Keratinocyte (primary cell): ENCODE measurements around the gene TMEM190. TPM values are rescaled to one million over a fixed set of nuclear protein-coding genes. Genes with fewer than 3 reads are reported as not detected.

Source experiments
- DNase-seq: peaks from one replicate; pipeline ENCODE4 v3.0.0-alpha.2; 2011; ENCODE audit warnings: low read depth, missing footprints, low spot score
- FAIRE-seq: peaks from 2 replicates; lab custom pipeline; 2011; peaks lifted over from hg19 to GRCh38; lab: Jason Lieb, UNC
- H2AFZ ChIP-seq: 2 replicates; pipeline ENCODE4 v1.6.0; 2012; ENCODE audit warnings: low read length, control low read depth, inconsistent platforms; ENCODE audit not compliant: control insufficient read depth
- H3K27ac ChIP-seq: 2 replicates; pipeline ENCODE4 v1.5.1; 2011; ENCODE audit warnings: low read length; ENCODE audit not compliant: control insufficient read depth, insufficient read depth
- H3K27me3 ChIP-seq: 3 replicates; pipeline ENCODE4 v1.6.0; 2011; ENCODE audit warnings: low read length; ENCODE audit not compliant: control insufficient read depth, insufficient read depth; ENCODE audit errors: extremely low read depth
- H3K36me3 ChIP-seq, 2 experiments: 2 replicates in 1 of 2; 3 replicates in 1 of 2; pipeline ENCODE4 v1.5.1; 2011; ENCODE audit warnings: low read length in 2 of 2, mild to moderate bottlenecking in 1 of 2; ENCODE audit not compliant: control insufficient read depth in 2 of 2, insufficient read depth in 2 of 2; ENCODE audit errors: extremely low read depth in 1 of 2
- H3K4me1 ChIP-seq: 3 replicates; pipeline ENCODE4 v1.5.1; 2011; ENCODE audit warnings: low read length; ENCODE audit not compliant: control insufficient read depth, insufficient read depth; ENCODE audit errors: extremely low read depth
- H3K4me2 ChIP-seq: 3 replicates; pipeline ENCODE4 v1.6.0; 2011; ENCODE audit warnings: low read depth, low read length; ENCODE audit not compliant: control insufficient read depth, insufficient read depth; ENCODE audit errors: extremely low read depth
- H3K4me3 ChIP-seq, 3 experiments: fragments of 200-600 bp in 1 of 3; sonication (generic) in 1 of 3; 2 replicates in 2 of 3; 3 replicates in 1 of 3; pipeline ENCODE4 v1.5.1; 2011 to 2016; ENCODE audit warnings: low read length in 3 of 3, mild to moderate bottlenecking in 3 of 3, control low read depth in 2 of 3, inconsistent platforms in 1 of 3, low read depth in 1 of 3, mixed read lengths in 1 of 3, mixed run types in 1 of 3, moderate library complexity in 1 of 3; ENCODE audit not compliant: control insufficient read depth in 2 of 3, insufficient read depth in 2 of 3; ENCODE audit errors: extremely low read depth in 1 of 3
- H3K79me2 ChIP-seq: 2 replicates; pipeline ENCODE4 v1.6.0; 2012; ENCODE audit warnings: low read length; ENCODE audit not compliant: control insufficient read depth, insufficient read depth
- H3K9ac ChIP-seq: 3 replicates; pipeline ENCODE4 v1.6.0; 2011; ENCODE audit warnings: low read length; ENCODE audit not compliant: control insufficient read depth, insufficient read depth; ENCODE audit errors: extremely low read depth
- H3K9me1 ChIP-seq: 3 replicates; pipeline ENCODE4 v1.6.0; 2011; ENCODE audit warnings: low read length; ENCODE audit not compliant: control insufficient read depth, insufficient read depth; ENCODE audit errors: extremely low read depth
- H3K9me3 ChIP-seq: 2 replicates; pipeline ENCODE4 v1.5.1; 2012; ENCODE audit warnings: low read depth, low read length; ENCODE audit not compliant: control insufficient read depth
- H4K20me1 ChIP-seq: 3 replicates; pipeline ENCODE4 v1.6.0; 2011; ENCODE audit warnings: low read length; ENCODE audit not compliant: control insufficient read depth, insufficient read depth; ENCODE audit errors: extremely low read depth
- EZH2 ChIP-seq: IDR thresholded peaks from one replicate; pipeline ENCODE4 v1.6.1; 2012; ENCODE audit warnings: inconsistent platforms, mild to moderate bottlenecking, low read length, moderate library complexity
- dilution Hi-C: fragments of 300-500 bp; cut with MboI; formaldehyde crosslinking; loops from one replicate; pipeline ENCODE4 v1.7.0; 2020; ENCODE audit warnings: low sequenced_read_pairs; ENCODE audit not compliant: extremely low pct_ligation_motif_present
- polyA plus RNA-seq, 5 experiments: library from polyadenylated mRNA; depleted of rRNA in 3 of 5; stranded (reverse) in 3 of 5; stranded (forward) in 1 of 5; unstranded in 1 of 5; fragments of >200 nt; gene quantifications; 1 replicate in 1 of 5; 2 replicates in 3 of 5; 3 replicates in 1 of 5; pipeline versions ENCODE4 v1.2.1 to v1.2.3, GENCODE V29; 2011 to 2012; ENCODE audit warnings: missing spikeins in 2 of 5, low read depth in 1 of 5, low replicate concordance in 1 of 5
- TF ChIP-seq, protein P1 (sequence below), 3 experiments: IDR thresholded peaks in 1 of 3; conservative IDR thresholded peaks in 1 of 3; optimal IDR thresholded peaks in 1 of 3; 2 replicates in 2 of 3; 3 replicates in 1 of 3; pipeline versions ENCODE3 to v1.5.1; 2011; ENCODE audit warnings: low read length in 3 of 3, mild to moderate bottlenecking in 3 of 3, moderate library complexity in 2 of 3, control low read depth in 1 of 3, inconsistent platforms in 1 of 3; ENCODE audit not compliant: insufficient read depth in 2 of 3; ENCODE audit errors: extremely low read depth in 1 of 3

TMEM190 gene
- polyA plus RNA-seq, 1 donor (not counting 4 experiments of a cell fraction or from before 2014, with no cell fraction given): not detected

GRCh38 chr19:55353356-55353802 is 23.2 kb upstream of the TMEM190 start:
- Histone ChIP-seq H3K4me2 (peak overlapping the region; percentile 86), H3K9ac (peak overlapping the region; percentile 50), H3K9me3 (no peaks in the 10 kb centered on the region), H2AFZ (peak overlapping the region; percentile 81), H3K79me2 (no peaks in the 10 kb centered on the region), H3K27me3 (peaks cover 29% of the 10 kb centered on the region), H3K9me1 (no peaks in the 10 kb centered on the region), H4K20me1 (no peaks in the 10 kb centered on the region), H3K36me3 (peaks cover 0 to under 1% of the 10 kb centered on the region in 2 experiments), H3K4me3 (peak overlapping the region; percentile 46 to 66 (median 63)), H3K4me1 (peaks cover 9% of the 10 kb centered on the region), H3K27ac (no peak overlapping the region)
- no peak for FAIRE-seq
- DNase-seq: no peak
- TF ChIP-seq EZH2: peak; percentile 37
- TF ChIP-seq, protein P1, sequence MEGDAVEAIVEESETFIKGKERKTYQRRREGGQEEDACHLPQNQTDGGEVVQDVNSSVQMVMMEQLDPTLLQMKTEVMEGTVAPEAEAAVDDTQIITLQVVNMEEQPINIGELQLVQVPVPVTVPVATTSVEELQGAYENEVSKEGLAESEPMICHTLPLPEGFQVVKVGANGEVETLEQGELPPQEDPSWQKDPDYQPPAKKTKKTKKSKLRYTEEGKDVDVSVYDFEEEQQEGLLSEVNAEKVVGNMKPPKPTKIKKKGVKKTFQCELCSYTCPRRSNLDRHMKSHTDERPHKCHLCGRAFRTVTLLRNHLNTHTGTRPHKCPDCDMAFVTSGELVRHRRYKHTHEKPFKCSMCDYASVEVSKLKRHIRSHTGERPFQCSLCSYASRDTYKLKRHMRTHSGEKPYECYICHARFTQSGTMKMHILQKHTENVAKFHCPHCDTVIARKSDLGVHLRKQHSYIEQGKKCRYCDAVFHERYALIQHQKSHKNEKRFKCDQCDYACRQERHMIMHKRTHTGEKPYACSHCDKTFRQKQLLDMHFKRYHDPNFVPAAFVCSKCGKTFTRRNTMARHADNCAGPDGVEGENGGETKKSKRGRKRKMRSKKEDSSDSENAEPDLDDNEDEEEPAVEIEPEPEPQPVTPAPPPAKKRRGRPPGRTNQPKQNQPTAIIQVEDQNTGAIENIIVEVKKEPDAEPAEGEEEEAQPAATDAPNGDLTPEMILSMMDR (optimal IDR thresholded peaks at IDR 0.05 in 1 of 3, IDR thresholded peaks at IDR 0.05 in 1 of 3, conservative IDR thresholded peaks at IDR 0.05 in 1 of 3; ENCODE audit: extremely low read depth in 1 of 3, insufficient read depth in 2 of 3, low read length in 3 of 3): no peak
- dilution Hi-C loops: no loop called here

DNA sequence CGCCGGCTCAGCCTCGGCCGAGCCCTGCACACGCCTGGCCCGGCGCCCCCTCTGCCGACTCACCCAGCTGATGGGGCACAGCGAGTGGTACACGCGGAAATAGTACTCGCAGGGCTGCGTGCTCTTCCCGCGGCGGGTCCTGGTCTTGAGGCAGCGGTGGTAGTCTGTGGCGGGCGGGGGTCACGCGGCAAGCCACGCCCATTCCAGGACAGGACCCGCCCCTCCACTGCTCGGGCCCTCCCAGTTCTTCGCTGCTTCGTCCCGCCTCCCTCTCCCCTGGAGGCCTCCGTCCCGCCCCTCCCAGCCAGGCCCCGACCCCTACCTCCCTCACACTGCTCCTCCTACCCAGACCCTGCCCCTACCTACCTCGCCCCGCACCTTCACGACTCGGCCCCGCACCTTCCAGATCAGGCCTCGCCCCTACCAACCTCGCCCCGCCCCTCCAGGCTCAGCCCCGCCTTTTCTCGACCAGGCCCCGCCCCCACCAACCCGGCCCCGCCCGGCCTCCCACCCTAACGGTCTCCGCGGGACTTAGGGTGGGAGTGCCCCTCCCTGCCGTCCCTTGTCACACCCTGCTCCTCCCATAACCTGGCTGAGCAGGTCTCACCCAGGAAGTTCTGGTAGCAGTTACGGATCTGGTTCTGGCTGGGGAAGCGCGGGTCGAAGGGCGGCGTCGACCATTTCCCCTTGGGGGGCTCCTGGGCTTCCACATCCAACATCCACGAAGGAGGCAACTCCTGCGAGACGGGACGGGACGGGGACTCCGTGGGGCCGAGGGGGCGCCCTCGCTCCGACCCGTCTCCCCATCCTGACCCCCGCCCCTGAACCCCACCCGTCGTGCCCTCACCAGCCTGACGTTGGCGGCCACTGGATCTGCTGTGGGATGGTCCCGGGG is 22.6 kb upstream of the TMEM190 start:
- H2AFZ ChIP-seq: peak overlapping the region; percentile 81
- DNase-seq: no peak
- dilution Hi-C loops: no loop called here
- H3K79me2 ChIP-seq: no peaks in the 10 kb centered on the region
- H3K4me3 ChIP-seq: peak overlapping the region; percentile 46 to 66 (median 63)
- no peaks in the 10 kb centered on the region for H4K20me1 ChIP-seq
- no peak for FAIRE-seq
- peak overlapping the region; percentile 86 for H3K4me2 ChIP-seq
- peaks cover 29% of the 10 kb centered on the region for H3K27me3 ChIP-seq
- no peaks in the 10 kb centered on the region for H3K9me3 ChIP-seq
- peaks cover 9% of the 10 kb centered on the region for H3K4me1 ChIP-seq
- no peaks in the 10 kb centered on the region for H3K9me1 ChIP-seq
- H3K9ac ChIP-seq: peak overlapping the region; percentile 50
- H3K36me3 ChIP-seq: no peaks in the 10 kb centered on the region
- TF ChIP-seq, protein P1 (optimal IDR thresholded peaks at IDR 0.05 in 1 of 3, IDR thresholded peaks at IDR 0.05 in 1 of 3, conservative IDR thresholded peaks at IDR 0.05 in 1 of 3; ENCODE audit: extremely low read depth in 1 of 3, insufficient read depth in 2 of 3, low read length in 3 of 3): no peak
- TF ChIP-seq EZH2: no peak
- H3K27ac ChIP-seq: no peak overlapping the region
